Astrocyte (in vitro differentiated cells and primary cell): ENCODE data around the gene AKAP9. TPM values are rescaled to one million over a fixed set of nuclear protein-coding genes. Genes with fewer than 3 reads are reported as not detected.
A peak's percentile ranks its signal among the peaks of the same experiment; 100 is the strongest.

Experiments
- DNase-seq: peaks from one replicate; pipeline ENCODE4 v3.0.0-alpha.2; 2010; ENCODE audit warnings: low read depth
- FAIRE-seq: peaks from 2 replicates; lab custom pipeline; 2011; peaks lifted over from hg19 to GRCh38; lab: Jason Lieb, UNC
- H2AFZ ChIP-seq: 2 replicates; pipeline ENCODE4 v1.6.0; 2012; ENCODE audit warnings: low read depth, low read length, inconsistent platforms
- H3K27ac ChIP-seq: 2 replicates; pipeline ENCODE4 v1.5.1; 2011; ENCODE audit warnings: low read depth, low read length, inconsistent platforms
- H3K27me3 ChIP-seq: 2 replicates; pipeline ENCODE4 v1.6.0; 2011; ENCODE audit warnings: low read length, inconsistent platforms; ENCODE audit not compliant: insufficient read depth
- H3K36me3 ChIP-seq: 2 replicates; pipeline ENCODE4 v1.5.1; 2011; ENCODE audit warnings: low read length, inconsistent platforms; ENCODE audit not compliant: insufficient read depth
- H3K4me1 ChIP-seq: 2 replicates; pipeline ENCODE4 v1.5.1; 2011; ENCODE audit warnings: low read length, inconsistent platforms; ENCODE audit not compliant: insufficient read depth
- H3K4me2 ChIP-seq: 2 replicates; pipeline ENCODE4 v1.6.0; 2012; ENCODE audit warnings: low read length, inconsistent platforms
- H3K4me3 ChIP-seq: 2 replicates; pipeline ENCODE4 v1.5.1; 2011; ENCODE audit warnings: low read depth, mild to moderate bottlenecking, low read length, inconsistent platforms; ENCODE audit not compliant: insufficient read depth
- H3K79me2 ChIP-seq: 2 replicates; pipeline ENCODE4 v1.6.0; 2012; ENCODE audit warnings: mild to moderate bottlenecking, low read length, inconsistent platforms; ENCODE audit not compliant: insufficient read depth
- H3K9ac ChIP-seq: 2 replicates; pipeline ENCODE4 v1.6.0; 2012; ENCODE audit warnings: mild to moderate bottlenecking, low read length, inconsistent platforms
- H3K9me3 ChIP-seq: 2 replicates; pipeline ENCODE4 v1.5.1; 2012; ENCODE audit warnings: low read depth, mild to moderate bottlenecking, low read length, inconsistent platforms; ENCODE audit not compliant: insufficient read depth
- H4K20me1 ChIP-seq: 2 replicates; pipeline ENCODE4 v1.6.0; 2012; ENCODE audit warnings: low read length, inconsistent platforms; ENCODE audit not compliant: insufficient read depth
- H3K27ac Mint-ChIP-seq: one replicate; pipeline ENCODE4 v1.8.0; 2021; ENCODE audit warnings: mild to moderate bottlenecking, mixed read lengths; ENCODE audit not compliant: unreplicated experiment
- H3K27me3 Mint-ChIP-seq: one replicate; pipeline ENCODE4 v1.8.0; 2021; ENCODE audit warnings: low read depth, mixed read lengths; ENCODE audit not compliant: unreplicated experiment
- H3K36me3 Mint-ChIP-seq: one replicate; pipeline ENCODE4 v1.8.0; 2021; ENCODE audit warnings: low read depth, mixed read lengths; ENCODE audit not compliant: unreplicated experiment
- H3K4me1 Mint-ChIP-seq: one replicate; pipeline ENCODE4 v1.8.0; 2021; ENCODE audit warnings: low read depth, mixed read lengths; ENCODE audit not compliant: unreplicated experiment
- H3K4me3 Mint-ChIP-seq: one replicate; pipeline ENCODE4 v1.8.0; 2021; ENCODE audit warnings: mild to moderate bottlenecking, moderate library complexity, mixed read lengths; ENCODE audit not compliant: unreplicated experiment
- H3K9me3 Mint-ChIP-seq: one replicate; pipeline ENCODE4 v1.8.0; 2021; ENCODE audit warnings: mild to moderate bottlenecking, mixed read lengths; ENCODE audit not compliant: unreplicated experiment
- CTCF ChIP-seq: IDR thresholded peaks from 2 replicates; pipeline ENCODE4 v1.5.1; 2011; ENCODE audit warnings: low read depth, mild to moderate bottlenecking, inconsistent platforms, low read length, moderate library complexity; ENCODE audit not compliant: insufficient read depth
- EZH2 ChIP-seq: IDR thresholded peaks from 2 replicates; pipeline ENCODE4 v1.6.1; 2012; ENCODE audit warnings: mild to moderate bottlenecking, low read length, inconsistent platforms; ENCODE audit not compliant: insufficient read depth
- total RNA-seq: library from RNA; stranded (reverse); gene quantifications from 2 replicates; pipeline ENCODE4 v1.2.1, GENCODE V29; 2021

The AKAP9 gene
- total RNA-seq, 1 donor from 2014 or later, result 55.6 TPM

- peaks cover 18% of the 10 kb centered on the region for H3K4me1 Mint-ChIP-seq
- no peak overlapping the region for H3K4me3 Mint-ChIP-seq
- no peak overlapping the region for H2AFZ ChIP-seq
- no peak for DNase-seq
- no peak for TF ChIP-seq CTCF
- no peak for TF ChIP-seq EZH2
- no peak overlapping the region for H3K27ac ChIP-seq
- no peaks in the 10 kb centered on the region for H3K36me3 ChIP-seq
- no peaks in the 10 kb centered on the region for H4K20me1 ChIP-seq
- H3K9ac ChIP-seq, result no peak overlapping the region
- no peaks in the 10 kb centered on the region for H3K9me3 ChIP-seq
- no peak overlapping the region for H3K4me2 ChIP-seq
- peaks cover 20% of the 10 kb centered on the region for H3K4me1 ChIP-seq
- no peaks in the 10 kb centered on the region for H3K27me3 ChIP-seq
- H3K27me3 Mint-ChIP-seq, result no peaks in the 10 kb centered on the region
- H3K27ac Mint-ChIP-seq, result no peak overlapping the region
- H3K9me3 Mint-ChIP-seq, result peaks cover 5% of the 10 kb centered on the region
- H3K79me2 ChIP-seq, result no peaks in the 10 kb centered on the region
- no peaks in the 10 kb centered on the region for H3K36me3 Mint-ChIP-seq
- no peak overlapping the region for H3K4me3 ChIP-seq
- FAIRE-seq, result no peak
Measured at GRCh38 chr7:91911121-91911520, 29.5 kb upstream of the AKAP9 start.

GRCh38 chr7:91912494-91912893, 28.2 kb upstream of the AKAP9 start:
- no peaks in the 10 kb centered on the region for H3K79me2 ChIP-seq
- Mint-ChIP-seq H3K27me3 (no peaks in the 10 kb centered on the region), H3K4me3 (no peak overlapping the region), H3K36me3 (no peaks in the 10 kb centered on the region), H3K9me3 (peaks cover 2% of the 10 kb centered on the region), H3K4me1 (peaks cover 26% of the 10 kb centered on the region), H3K27ac (no peak overlapping the region)
- no peak overlapping the region for H3K4me3 ChIP-seq
- H3K27ac ChIP-seq, result no peak overlapping the region
- no peaks in the 10 kb centered on the region for H3K9me3 ChIP-seq
- TF ChIP-seq EZH2 (no peak), CTCF (no peak)
- H3K27me3 ChIP-seq, result no peaks in the 10 kb centered on the region
- DNase-seq (peak; percentile 77), FAIRE-seq (no peak)
- peak overlapping the region; percentile 37 for H3K4me2 ChIP-seq
- no peak overlapping the region for H3K9ac ChIP-seq
- no peak overlapping the region for H2AFZ ChIP-seq
- H3K36me3 ChIP-seq, result no peaks in the 10 kb centered on the region
- H4K20me1 ChIP-seq, result no peaks in the 10 kb centered on the region
- peaks cover 20% of the 10 kb centered on the region for H3K4me1 ChIP-seq

GRCh38 chr7:91913612-91914011, 27.1 kb upstream of the AKAP9 start:
- Mint-ChIP-seq H3K27ac (no peak overlapping the region), H3K9me3 (no peaks in the 10 kb centered on the region), H3K4me3 (no peak overlapping the region), H3K27me3 (no peaks in the 10 kb centered on the region), H3K4me1 (peaks cover 26% of the 10 kb centered on the region), H3K36me3 (no peaks in the 10 kb centered on the region)
- TF ChIP-seq EZH2 (no peak), CTCF (no peak)
- DNase-seq (peak; percentile 89), FAIRE-seq (no peak)
- no peaks in the 10 kb centered on the region for H3K9me3 ChIP-seq
- H3K27me3 ChIP-seq, result no peaks in the 10 kb centered on the region
- H3K4me2 ChIP-seq, result peak overlapping the region; percentile 37
- no peaks in the 10 kb centered on the region for H4K20me1 ChIP-seq
- no peak overlapping the region for H3K9ac ChIP-seq
- H3K27ac ChIP-seq, result no peak overlapping the region
- H3K36me3 ChIP-seq, result no peaks in the 10 kb centered on the region
- peaks cover 20% of the 10 kb centered on the region for H3K4me1 ChIP-seq
- H3K4me3 ChIP-seq, result no peak overlapping the region
- H2AFZ ChIP-seq, result peak overlapping the region; percentile 3
- no peaks in the 10 kb centered on the region for H3K79me2 ChIP-seq
